Natural killer cell (primary cell): ENCODE data around the gene RNF150. TPM values are rescaled to one million over a fixed set of nuclear protein-coding genes. Genes with fewer than 3 reads are reported as not detected.

Experiments
- ATAC-seq, 3 donors: fragments of 150-1000 bp in 2 of 3; fragments of 200-7000 bp in 1 of 3; cut with Tn5 transposase; 1 replicate in 1 of 3; 2 replicates in 2 of 3; pipeline ENCODE4 v1.10.0; 2021; ENCODE audit warnings: mild to moderate bottlenecking in 2 of 3, moderate library complexity in 2 of 3
- DNase-seq, 2 donors: peaks; one replicate each; pipeline versions ENCODE4 v3.0.0 to v3.0.0-alpha.2; 2013 to 2021; ENCODE audit warnings: mixed read lengths in 1 of 2
- H3K27ac ChIP-seq: one replicate; pipeline ENCODE4 v1.5.1; 2013; ENCODE audit warnings: mild to moderate bottlenecking, low read length
- H3K27me3 ChIP-seq: one replicate; pipeline ENCODE4 v1.6.1; 2013; ENCODE audit warnings: low read length; ENCODE audit not compliant: control insufficient read depth, insufficient read depth
- H3K36me3 ChIP-seq: one replicate; pipeline ENCODE4 v1.6.1; 2013; ENCODE audit warnings: low read length; ENCODE audit not compliant: control insufficient read depth, insufficient read depth
- H3K4me1 ChIP-seq: one replicate; pipeline ENCODE4 v1.6.1; 2013; ENCODE audit warnings: low read length; ENCODE audit not compliant: control insufficient read depth, insufficient read depth
- H3K4me3 ChIP-seq: one replicate; pipeline ENCODE4 v1.5.1; 2013; ENCODE audit warnings: low read length
- H3K9me3 ChIP-seq: one replicate; pipeline ENCODE4 v1.6.1; 2013; ENCODE audit warnings: low read length; ENCODE audit not compliant: control insufficient read depth, insufficient read depth
- H3K27ac Mint-ChIP-seq, 2 donors: one replicate each; pipeline ENCODE4 v1.8.0; 2022; ENCODE audit warnings: mild to moderate bottlenecking in 2 of 2, mixed read lengths in 2 of 2, moderate library complexity in 1 of 2
- H3K27me3 Mint-ChIP-seq, 2 donors: one replicate each; pipeline ENCODE4 v1.8.0; 2022; ENCODE audit warnings: low read depth in 2 of 2, mixed read lengths in 2 of 2
- H3K36me3 Mint-ChIP-seq: one replicate; pipeline ENCODE4 v1.8.0; 2022; ENCODE audit warnings: mixed read lengths
- H3K4me1 Mint-ChIP-seq, 2 donors: one replicate each; pipeline ENCODE4 v1.8.0; 2022; ENCODE audit warnings: mixed read lengths in 2 of 2
- H3K4me3 Mint-ChIP-seq: one replicate; pipeline ENCODE4 v1.8.0; 2022; ENCODE audit warnings: mild to moderate bottlenecking, moderate library complexity, mixed read lengths
- H3K9me3 Mint-ChIP-seq, 2 donors: one replicate each; pipeline ENCODE4 v1.8.0; 2022; ENCODE audit warnings: mixed read lengths in 2 of 2
- CTCF ChIP-seq: fragments of 200-600 bp; IDR thresholded peaks from one replicate; pipeline ENCODE4 v1.8.0; 2022; ENCODE audit warnings: antibody characterized with exemption
- WGBS: methylation state at CpG from one replicate; pipeline ENCODE4 v1.1.7; 2013; ENCODE audit warnings: missing lambda C conversion rate; ENCODE audit not compliant: insufficient coverage; 5-methylcytosine and 5-hydroxymethylcytosine counted together
- intact Hi-C: fragments of 100-400 bp; cut with micrococcal nuclease; formaldehyde crosslinking; loops from one replicate; pipeline ENCODE4 v1.14.2; 2022
- total RNA-seq, 4 donors: library from RNA; stranded (reverse); fragments of 120-200 nt in 1 of 4; gene quantifications; one replicate each; pipeline versions ENCODE4 v1.2.3 to v1.2.4, GENCODE V29; 2013 to 2022

RNF150 gene
- total RNA-seq, 3 donors from 2014 or later (not counting 1 experiment from before 2014, with no cell fraction given): 0.09 TPM; not detected in 2

DNA sequence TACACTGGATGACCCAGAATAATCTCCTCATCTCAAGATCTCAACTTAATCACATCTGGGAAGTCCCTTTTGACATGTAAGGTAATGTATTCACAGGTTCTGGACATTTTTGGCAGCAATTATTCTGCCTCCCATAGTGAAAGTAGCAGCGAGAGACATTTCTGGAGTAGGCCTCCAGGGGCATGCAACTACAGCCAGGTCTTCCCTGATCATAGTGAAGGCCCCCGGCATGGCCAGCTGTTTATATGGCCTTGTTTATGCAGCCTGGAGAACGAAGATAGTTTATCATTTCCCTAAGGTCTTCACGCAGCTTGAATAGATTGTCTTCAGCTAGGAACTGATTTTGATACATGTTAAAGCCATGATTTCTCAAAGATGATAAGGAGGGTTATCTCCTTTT, 139.9 kb downstream of the RNF150 start:
- H3K27me3 ChIP-seq: no peaks in the 10 kb centered on the region
- no peak for TF ChIP-seq CTCF
- intact Hi-C loops: no loop called here
- no peaks in the 10 kb centered on the region for H3K4me1 ChIP-seq
- H3K36me3 Mint-ChIP-seq: no peaks in the 10 kb centered on the region
- H3K4me3 Mint-ChIP-seq: no peak overlapping the region
- ATAC-seq: no peak
- no peaks in the 10 kb centered on the region for H3K27me3 Mint-ChIP-seq
- H3K36me3 ChIP-seq: no peaks in the 10 kb centered on the region
- H3K9me3 Mint-ChIP-seq: peaks cover 0 to 3% of the 10 kb centered on the region in 2 donors
- no peak for DNase-seq
- H3K4me3 ChIP-seq: no peak overlapping the region
- WGBS: 94% methylated on average over 3 of the region's 4 CpGs
- H3K4me1 Mint-ChIP-seq: no peaks in the 10 kb centered on the region
- no peak overlapping the region for H3K27ac Mint-ChIP-seq
- H3K27ac ChIP-seq: no peak overlapping the region
- H3K9me3 ChIP-seq: no peaks in the 10 kb centered on the region

DNA sequence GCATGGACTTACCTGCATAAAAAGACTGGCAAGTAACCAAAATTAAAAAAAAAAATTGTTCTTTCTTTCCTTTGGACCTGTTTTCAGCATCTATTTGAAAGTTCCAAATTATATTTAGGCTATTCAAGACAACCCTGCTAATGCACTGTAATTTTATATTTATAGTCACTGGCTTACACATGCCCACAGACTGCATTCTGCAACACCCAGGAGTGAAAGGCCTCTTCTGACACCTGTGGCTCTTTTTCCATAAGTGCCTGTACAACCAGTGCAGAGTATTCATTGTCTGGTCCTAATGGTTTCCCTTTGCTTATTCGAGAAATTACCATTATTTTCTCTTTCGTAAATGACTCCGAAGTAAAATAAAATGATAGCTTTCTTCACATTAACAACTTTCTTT, 143.3 kb downstream of the RNF150 start:
- Histone ChIP-seq H3K36me3 (no peaks in the 10 kb centered on the region), H3K4me3 (no peak overlapping the region), H3K9me3 (no peaks in the 10 kb centered on the region), H3K27me3 (no peaks in the 10 kb centered on the region), H3K4me1 (no peaks in the 10 kb centered on the region), H3K27ac (no peak overlapping the region)
- no peak overlapping the region for H3K27ac Mint-ChIP-seq
- ATAC-seq: no peak
- H3K36me3 Mint-ChIP-seq: no peaks in the 10 kb centered on the region
- no peaks in the 10 kb centered on the region for H3K4me1 Mint-ChIP-seq
- intact Hi-C loops: no loop called here
- no peak for DNase-seq
- H3K4me3 Mint-ChIP-seq: no peak overlapping the region
- 86% methylated on average over 1 of the region's 3 CpGs for WGBS
- H3K9me3 Mint-ChIP-seq: peaks cover 1 to 5% of the 10 kb centered on the region in 2 donors
- TF ChIP-seq CTCF: no peak
- H3K27me3 Mint-ChIP-seq: no peaks in the 10 kb centered on the region

DNA sequence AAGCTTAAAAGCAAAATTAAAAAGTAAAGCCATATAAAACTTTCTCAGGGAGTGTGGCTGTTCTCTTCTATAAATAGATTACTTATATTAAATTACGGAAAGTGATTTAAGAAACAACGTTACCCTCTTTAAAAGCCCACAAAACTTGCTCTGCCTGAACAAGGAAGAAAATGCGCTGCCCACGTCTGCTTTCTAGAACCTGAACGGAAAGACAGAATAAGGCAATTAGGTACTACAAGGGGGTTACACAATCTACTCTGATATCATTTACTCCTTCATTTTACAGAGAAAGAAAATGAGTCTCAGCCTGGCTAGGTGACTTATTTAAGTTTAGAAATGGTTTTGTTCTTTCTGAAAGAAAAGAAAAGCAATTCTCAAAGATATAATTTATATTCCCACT, 147.2 kb downstream of the RNF150 start:
- no peak for ATAC-seq
- Mint-ChIP-seq H3K4me3 (no peak overlapping the region), H3K4me1 (no peaks in the 10 kb centered on the region), H3K27ac (no peak overlapping the region), H3K9me3 (peaks cover 4 to 5% of the 10 kb centered on the region in 2 donors), H3K27me3 (no peaks in the 10 kb centered on the region), H3K36me3 (no peaks in the 10 kb centered on the region)
- H3K36me3 ChIP-seq: no peaks in the 10 kb centered on the region
- no peak overlapping the region for H3K27ac ChIP-seq
- H3K4me1 ChIP-seq: no peaks in the 10 kb centered on the region
- no peak for DNase-seq
- intact Hi-C loops: no loop called here
- no peak for TF ChIP-seq CTCF
- no peak overlapping the region for H3K4me3 ChIP-seq
- H3K27me3 ChIP-seq: no peaks in the 10 kb centered on the region
- no peaks in the 10 kb centered on the region for H3K9me3 ChIP-seq
- no CpG with 5 or more reads among the region's 5 CpGs for WGBS

GRCh38 chr4:140982613-140983340, 150.5 kb downstream of the RNF150 start:
- no peak overlapping the region for H3K27ac ChIP-seq
- H3K36me3 ChIP-seq: no peaks in the 10 kb centered on the region
- no peak overlapping the region for H3K27ac Mint-ChIP-seq
- no peaks in the 10 kb centered on the region for H3K27me3 ChIP-seq
- no peak for TF ChIP-seq CTCF
- peaks cover 2 to 4% of the 10 kb centered on the region in 2 donors for H3K9me3 Mint-ChIP-seq
- no peak for DNase-seq
- no peak overlapping the region for H3K4me3 Mint-ChIP-seq
- no peaks in the 10 kb centered on the region for H3K9me3 ChIP-seq
- no peaks in the 10 kb centered on the region for H3K27me3 Mint-ChIP-seq
- no peak overlapping the region for H3K4me3 ChIP-seq
- no peaks in the 10 kb centered on the region for H3K36me3 Mint-ChIP-seq
- WGBS: 91% methylated on average over 5 of the region's 5 CpGs
- intact Hi-C loops: no loop called here
- no peaks in the 10 kb centered on the region for H3K4me1 ChIP-seq
- no peaks in the 10 kb centered on the region for H3K4me1 Mint-ChIP-seq
- ATAC-seq: no peak
